Endothelial cell (in vitro differentiated cells): ENCODE results near the gene UBXN2A. TPM values are rescaled to one million over a fixed set of nuclear protein-coding genes. Genes with fewer than 3 reads are reported as not detected.

ENCODE experiments used
- DNase-seq: peaks from one replicate; pipeline ENCODE4 v3.0.0; 2021; ENCODE audit warnings: low spot score
- H3K27ac Mint-ChIP-seq: one replicate; pipeline ENCODE4 v1.8.0; 2021; ENCODE audit warnings: mixed read lengths, inconsistent platforms; ENCODE audit not compliant: unreplicated experiment
- H3K27me3 Mint-ChIP-seq: one replicate; pipeline ENCODE4 v1.8.0; 2021; ENCODE audit warnings: mild to moderate bottlenecking, moderate library complexity, mixed read lengths, inconsistent platforms; ENCODE audit not compliant: unreplicated experiment
- H3K36me3 Mint-ChIP-seq: one replicate; pipeline ENCODE4 v1.8.0; 2021; ENCODE audit warnings: mild to moderate bottlenecking, low read depth, mixed read lengths, inconsistent platforms; ENCODE audit not compliant: unreplicated experiment
- H3K4me1 Mint-ChIP-seq: one replicate; pipeline ENCODE4 v1.8.0; 2021; ENCODE audit warnings: mild to moderate bottlenecking, mixed read lengths, inconsistent platforms; ENCODE audit not compliant: unreplicated experiment
- H3K4me3 Mint-ChIP-seq: one replicate; pipeline ENCODE4 v1.8.0; 2021; ENCODE audit warnings: mild to moderate bottlenecking, mixed read lengths, inconsistent platforms; ENCODE audit not compliant: unreplicated experiment
- H3K9me3 Mint-ChIP-seq: one replicate; pipeline ENCODE4 v1.8.0; 2021; ENCODE audit warnings: mixed read lengths, inconsistent platforms; ENCODE audit not compliant: unreplicated experiment
- total RNA-seq: library from RNA; stranded (reverse); fragmentation: NEBNext Ultra II Directional; extraction: Animal tissue kit (Norgen Biotek cat#: 25700); gene quantifications from one replicate; pipeline ENCODE4 v1.2.1, GENCODE V29; 2021; ENCODE audit not compliant: unreplicated experiment
- TF ChIP-seq, protein P1 (sequence below): fragments of 200-600 bp; sonication (generic); IDR thresholded peaks from one replicate; pipeline ENCODE4 v1.5.0; 2021; ENCODE audit warnings: antibody characterized with exemption; ENCODE audit not compliant: unreplicated experiment

UBXN2A gene
- total RNA-seq, 1 donor from 2014 or later = 14.9 TPM

GRCh38 chr2:23903034-23903433, 37.2 kb upstream of the UBXN2A start:
- Mint-ChIP-seq H3K9me3 (no peaks in the 10 kb centered on the region), H3K27me3 (peaks cover 2% of the 10 kb centered on the region), H3K4me3 (no peak overlapping the region), H3K4me1 (no peaks in the 10 kb centered on the region), H3K36me3 (no peaks in the 10 kb centered on the region), H3K27ac (no peak overlapping the region)
- TF ChIP-seq, protein P1, sequence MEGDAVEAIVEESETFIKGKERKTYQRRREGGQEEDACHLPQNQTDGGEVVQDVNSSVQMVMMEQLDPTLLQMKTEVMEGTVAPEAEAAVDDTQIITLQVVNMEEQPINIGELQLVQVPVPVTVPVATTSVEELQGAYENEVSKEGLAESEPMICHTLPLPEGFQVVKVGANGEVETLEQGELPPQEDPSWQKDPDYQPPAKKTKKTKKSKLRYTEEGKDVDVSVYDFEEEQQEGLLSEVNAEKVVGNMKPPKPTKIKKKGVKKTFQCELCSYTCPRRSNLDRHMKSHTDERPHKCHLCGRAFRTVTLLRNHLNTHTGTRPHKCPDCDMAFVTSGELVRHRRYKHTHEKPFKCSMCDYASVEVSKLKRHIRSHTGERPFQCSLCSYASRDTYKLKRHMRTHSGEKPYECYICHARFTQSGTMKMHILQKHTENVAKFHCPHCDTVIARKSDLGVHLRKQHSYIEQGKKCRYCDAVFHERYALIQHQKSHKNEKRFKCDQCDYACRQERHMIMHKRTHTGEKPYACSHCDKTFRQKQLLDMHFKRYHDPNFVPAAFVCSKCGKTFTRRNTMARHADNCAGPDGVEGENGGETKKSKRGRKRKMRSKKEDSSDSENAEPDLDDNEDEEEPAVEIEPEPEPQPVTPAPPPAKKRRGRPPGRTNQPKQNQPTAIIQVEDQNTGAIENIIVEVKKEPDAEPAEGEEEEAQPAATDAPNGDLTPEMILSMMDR = no peak
- DNase-seq = no peak

GRCh38 chr2:23904215-23904614, 36.0 kb upstream of the UBXN2A start:
- H3K27ac Mint-ChIP-seq = no peak overlapping the region
- H3K9me3 Mint-ChIP-seq = no peaks in the 10 kb centered on the region

DNA sequence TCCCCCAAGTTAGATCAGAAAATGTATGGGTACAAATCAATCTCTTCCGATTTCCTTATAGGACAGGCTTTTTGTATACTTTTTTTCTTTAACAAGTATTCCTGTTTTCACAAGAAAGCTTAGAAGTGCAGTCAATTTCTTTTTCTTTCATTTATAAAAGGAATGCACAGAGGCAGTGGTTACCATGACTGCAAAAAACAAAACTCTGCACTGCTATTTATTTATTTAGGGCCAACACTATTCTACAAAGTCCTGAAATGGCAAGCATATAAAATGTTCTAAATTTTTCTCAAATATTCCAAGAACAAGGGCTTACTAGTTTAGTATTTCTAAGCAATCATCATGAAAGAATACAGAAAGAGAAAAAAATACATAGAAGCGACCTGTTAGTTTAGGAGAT, 35.6 kb upstream of the UBXN2A start:
- Mint-ChIP-seq H3K27me3 (peaks cover 2% of the 10 kb centered on the region), H3K4me1 (no peaks in the 10 kb centered on the region), H3K4me3 (no peak overlapping the region), H3K36me3 (no peaks in the 10 kb centered on the region), H3K9me3 (no peaks in the 10 kb centered on the region), H3K27ac (no peak overlapping the region)
- TF ChIP-seq, protein P1 = no peak
- DNase-seq = no peak

More at GRCh38 chr2:23904215-23904614, 36.0 kb upstream of the UBXN2A start:
- H3K4me1 Mint-ChIP-seq = no peaks in the 10 kb centered on the region
- no peak for DNase-seq
- no peaks in the 10 kb centered on the region for H3K36me3 Mint-ChIP-seq
- peaks cover 2% of the 10 kb centered on the region for H3K27me3 Mint-ChIP-seq
- H3K4me3 Mint-ChIP-seq = no peak overlapping the region
- TF ChIP-seq, protein P1 = no peak

GRCh38 chr2:23905155-23905554, 35.1 kb upstream of the UBXN2A start:
- Mint-ChIP-seq H3K27ac (no peak overlapping the region), H3K4me1 (no peaks in the 10 kb centered on the region), H3K27me3 (peaks cover 2% of the 10 kb centered on the region), H3K4me3 (no peak overlapping the region), H3K36me3 (no peaks in the 10 kb centered on the region), H3K9me3 (no peaks in the 10 kb centered on the region)
- no peak for DNase-seq
- TF ChIP-seq, protein P1 = no peak

- no peaks in the 10 kb centered on the region for H3K36me3 Mint-ChIP-seq
- H3K27ac Mint-ChIP-seq = no peak overlapping the region
- H3K27me3 Mint-ChIP-seq = peaks cover 4% of the 10 kb centered on the region
- peaks cover 6% of the 10 kb centered on the region for H3K4me1 Mint-ChIP-seq
- TF ChIP-seq, protein P1 = no peak
- no peak for DNase-seq
- H3K9me3 Mint-ChIP-seq = no peaks in the 10 kb centered on the region
- no peak overlapping the region for H3K4me3 Mint-ChIP-seq
Measured at GRCh38 chr2:23912054-23912453, 28.2 kb upstream of the UBXN2A start.
